ENCODE data around the gene CCDC200.
A peak's percentile ranks its signal among the peaks of the same experiment; 100 is the strongest.
"Not testable (repeated sequence)": the region's sequence is repeated elsewhere in the genome, so short reads cannot be mapped to it uniquely, and the experiment has no call there.

The CCDC200 gene

DNA sequence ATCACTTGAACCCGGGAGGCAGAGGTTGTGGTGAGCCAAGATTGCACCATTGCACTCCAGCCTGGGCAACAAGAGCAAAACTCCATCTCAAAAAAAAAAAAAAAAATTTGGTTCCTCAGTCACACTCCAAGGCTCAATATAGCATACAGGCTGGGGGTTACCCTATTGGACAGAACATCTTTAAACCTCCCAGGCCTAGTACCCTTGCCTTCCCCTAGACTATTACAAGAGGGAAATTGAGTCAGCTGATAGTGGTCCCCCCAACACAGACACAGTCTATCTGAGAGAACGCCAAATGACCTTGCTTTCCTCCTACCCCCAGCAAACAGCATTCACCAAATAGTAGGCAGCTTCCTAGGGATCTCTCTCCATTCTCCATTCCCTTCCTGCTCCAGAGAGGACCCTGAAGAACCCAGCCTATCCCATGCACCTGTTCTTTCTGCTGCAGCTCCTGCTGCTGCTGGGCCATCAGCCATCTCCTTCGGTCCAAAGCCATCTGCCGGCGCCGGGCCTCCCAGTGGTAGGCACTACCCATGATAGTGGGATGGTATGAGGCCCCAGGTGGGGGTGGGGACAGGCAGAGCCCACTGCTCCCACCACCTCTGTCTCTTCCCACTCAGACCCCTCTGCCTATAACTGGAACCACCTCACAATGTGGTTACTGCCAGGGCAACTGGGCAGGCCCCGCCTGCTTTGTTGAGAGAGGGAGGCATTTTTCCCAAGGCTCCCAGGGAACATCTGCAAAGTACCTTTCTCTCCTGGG, at the start of gene CCDC200:
Gene CCDC200 (minus strand): TSS at position 604 of the 763 bp plus-strand sequence. CDS start 69 bp downstream, at position 535.
- not testable (repeated sequence) for DNase-seq (ENCODE audit: low read depth in 3 of 3)

DNA sequence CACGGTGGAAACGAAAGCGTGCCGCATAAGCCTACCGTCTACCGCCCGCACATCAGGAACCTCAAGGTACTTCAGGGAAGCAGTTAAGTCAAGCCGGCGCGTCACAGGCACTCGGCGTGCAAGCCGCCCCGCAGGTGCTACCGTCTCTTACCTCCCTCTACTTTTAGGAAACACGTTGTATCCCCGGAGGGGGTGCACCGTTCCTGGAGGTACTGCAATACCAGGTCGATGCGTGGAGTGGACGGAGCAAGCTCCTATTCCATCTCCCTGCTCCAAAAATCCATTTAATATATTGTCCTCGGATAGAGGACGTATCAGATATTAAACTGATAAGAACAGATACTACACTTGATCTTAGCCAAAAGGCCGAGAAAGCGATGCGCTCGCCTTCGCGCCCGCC, 44.5 kb upstream of the CCDC200 start:
- not testable (repeated sequence) for DNase-seq (ENCODE audit: low read depth in 3 of 3)

DNA sequence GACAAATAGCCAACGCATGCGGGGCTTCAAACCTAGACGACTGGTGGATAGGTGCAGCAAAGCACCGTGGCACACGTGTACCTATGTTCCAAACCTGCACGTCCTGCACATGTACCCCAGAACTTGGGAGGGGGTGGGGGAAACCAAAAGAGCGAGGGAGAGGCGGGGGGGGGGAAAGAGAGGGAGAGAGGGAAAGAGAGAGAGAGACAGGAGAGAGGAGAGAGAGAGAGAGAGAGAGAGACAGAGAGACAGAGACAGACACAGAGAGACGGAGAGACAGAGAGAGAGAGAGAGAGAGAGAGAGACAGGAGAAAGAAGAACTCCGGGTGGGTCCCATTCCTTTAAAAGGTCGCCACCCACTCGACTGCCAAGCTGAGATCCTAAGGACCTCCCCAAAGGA, 44.1 kb upstream of the CCDC200 start:
- DNase-seq (ENCODE audit: low read depth in 3 of 3) = not testable (repeated sequence)

DNA sequence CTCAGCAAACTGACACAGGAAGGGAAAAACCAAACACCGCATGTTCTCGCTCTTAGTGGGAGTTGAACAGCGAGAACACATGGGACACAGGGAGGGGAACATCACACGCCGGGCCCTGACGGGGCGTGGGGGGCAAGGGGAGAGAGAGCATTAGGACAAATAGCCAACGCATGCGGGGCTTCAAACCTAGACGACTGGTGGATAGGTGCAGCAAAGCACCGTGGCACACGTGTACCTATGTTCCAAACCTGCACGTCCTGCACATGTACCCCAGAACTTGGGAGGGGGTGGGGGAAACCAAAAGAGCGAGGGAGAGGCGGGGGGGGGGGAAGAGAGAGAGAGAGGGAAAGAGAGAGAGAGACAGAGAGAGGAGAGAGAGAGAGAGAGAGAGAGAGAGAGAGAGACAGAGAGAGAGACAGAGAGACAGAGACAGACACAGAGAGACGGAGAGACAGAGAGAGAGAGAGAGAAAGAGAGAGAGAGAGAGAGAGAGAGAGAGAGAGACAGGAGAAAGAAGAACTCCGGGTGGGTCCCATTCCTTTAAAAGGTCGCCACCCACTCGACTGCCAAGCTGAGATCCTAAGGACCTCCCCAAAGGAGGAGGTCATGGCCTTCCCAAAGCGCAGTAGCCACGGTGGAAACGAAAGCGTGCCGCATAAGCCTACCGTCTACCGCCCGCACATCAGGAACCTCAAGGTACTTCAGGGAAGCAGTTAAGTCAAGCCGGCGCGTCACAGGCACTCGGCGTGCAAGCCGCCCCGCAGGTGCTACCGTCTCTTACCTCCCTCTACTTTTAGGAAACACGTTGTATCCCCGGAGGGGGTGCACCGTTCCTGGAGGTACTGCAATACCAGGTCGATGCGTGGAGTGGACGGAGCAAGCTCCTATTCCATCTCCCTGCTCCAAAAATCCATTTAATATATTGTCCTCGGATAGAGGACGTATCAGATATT, 42.4 kb upstream of the CCDC200 start:
- not testable (repeated sequence) for DNase-seq (ENCODE audit: low read depth in 3 of 3)

DNA sequence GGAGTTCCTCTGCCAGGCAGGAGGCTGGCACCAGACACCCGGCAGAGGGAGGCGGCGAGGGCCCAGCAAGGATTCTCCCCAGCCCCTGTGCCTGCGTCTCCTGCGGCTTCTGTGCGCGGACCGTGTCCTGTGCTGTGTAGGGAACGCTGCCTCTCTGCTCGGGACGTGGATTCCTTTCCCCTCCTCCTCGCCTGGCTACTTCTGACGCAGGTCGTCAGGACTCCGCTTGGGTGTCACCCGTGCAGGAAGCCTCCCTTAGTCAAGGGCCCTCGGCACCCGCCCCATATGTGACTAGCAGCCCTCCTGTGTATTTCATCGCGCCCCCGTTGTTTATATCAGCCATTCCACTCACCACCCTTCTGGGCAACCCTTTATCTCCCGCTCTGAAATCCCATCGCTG, 18.0 kb upstream of the CCDC200 start:
- DNase-seq (ENCODE audit: low read depth in 3 of 3) = not testable (repeated sequence)

DNA sequence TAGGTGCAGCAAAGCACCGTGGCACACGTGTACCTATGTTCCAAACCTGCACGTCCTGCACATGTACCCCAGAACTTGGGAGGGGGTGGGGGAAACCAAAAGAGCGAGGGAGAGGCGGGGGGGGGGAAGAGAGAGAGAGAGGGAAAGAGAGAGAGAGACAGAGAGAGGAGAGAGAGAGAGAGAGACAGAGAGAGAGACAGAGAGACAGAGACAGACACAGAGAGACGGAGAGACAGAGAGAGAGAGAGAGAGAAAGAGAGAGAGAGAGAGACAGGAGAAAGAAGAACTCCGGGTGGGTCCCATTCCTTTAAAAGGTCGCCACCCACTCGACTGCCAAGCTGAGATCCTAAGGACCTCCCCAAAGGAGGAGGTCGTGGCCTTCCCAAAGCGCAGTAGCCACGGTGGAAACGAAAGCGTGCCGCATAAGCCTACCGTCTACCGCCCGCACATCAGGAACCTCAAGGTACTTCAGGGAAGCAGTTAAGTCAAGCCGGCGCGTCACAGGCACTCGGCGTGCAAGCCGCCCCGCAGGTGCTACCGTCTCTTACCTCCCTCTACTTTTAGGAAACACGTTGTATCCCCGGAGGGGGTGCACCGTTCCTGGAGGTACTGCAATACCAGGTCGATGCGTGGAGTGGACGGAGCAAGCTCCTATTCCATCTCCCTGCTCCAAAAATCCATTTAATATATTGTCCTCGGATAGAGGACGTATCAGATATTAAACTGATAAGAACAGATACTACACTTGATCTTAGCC, 12.4 kb upstream of the CCDC200 start:
- DNase-seq (ENCODE audit: low read depth in 3 of 3) = not testable (repeated sequence)

DNA sequence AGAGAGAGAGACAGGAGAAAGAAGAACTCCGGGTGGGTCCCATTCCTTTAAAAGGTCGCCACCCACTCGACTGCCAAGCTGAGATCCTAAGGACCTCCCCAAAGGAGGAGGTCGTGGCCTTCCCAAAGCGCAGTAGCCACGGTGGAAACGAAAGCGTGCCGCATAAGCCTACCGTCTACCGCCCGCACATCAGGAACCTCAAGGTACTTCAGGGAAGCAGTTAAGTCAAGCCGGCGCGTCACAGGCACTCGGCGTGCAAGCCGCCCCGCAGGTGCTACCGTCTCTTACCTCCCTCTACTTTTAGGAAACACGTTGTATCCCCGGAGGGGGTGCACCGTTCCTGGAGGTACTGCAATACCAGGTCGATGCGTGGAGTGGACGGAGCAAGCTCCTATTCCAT, 11.2 kb upstream of the CCDC200 start:
- not testable (repeated sequence) for DNase-seq (ENCODE audit: low read depth in 3 of 3)

DNA sequence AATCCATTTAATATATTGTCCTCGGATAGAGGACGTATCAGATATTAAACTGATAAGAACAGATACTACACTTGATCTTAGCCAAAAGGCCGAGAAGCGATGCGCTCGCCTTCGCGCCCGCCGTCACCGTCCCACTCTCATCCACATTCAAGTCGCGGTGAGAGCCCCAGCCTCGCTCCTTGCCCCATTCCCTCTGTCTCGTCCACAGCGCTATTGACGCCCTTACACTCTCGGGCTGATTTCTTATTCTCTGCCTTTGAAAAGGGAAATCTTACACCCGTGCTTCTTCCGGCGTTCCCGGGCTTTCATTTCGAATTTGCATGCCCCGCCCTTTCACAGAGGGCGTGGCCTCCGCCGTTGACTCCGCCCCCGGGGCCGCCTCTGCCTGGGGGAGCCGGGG, 5.5 kb upstream of the CCDC200 start, which contains the start of gene RNU2-1:
Gene RNU2-1 (minus strand): TSS at position 101 of the 400 bp plus-strand sequence.
- DNase-seq (ENCODE audit: low read depth in 3 of 3) = not testable (repeated sequence)

DNA sequence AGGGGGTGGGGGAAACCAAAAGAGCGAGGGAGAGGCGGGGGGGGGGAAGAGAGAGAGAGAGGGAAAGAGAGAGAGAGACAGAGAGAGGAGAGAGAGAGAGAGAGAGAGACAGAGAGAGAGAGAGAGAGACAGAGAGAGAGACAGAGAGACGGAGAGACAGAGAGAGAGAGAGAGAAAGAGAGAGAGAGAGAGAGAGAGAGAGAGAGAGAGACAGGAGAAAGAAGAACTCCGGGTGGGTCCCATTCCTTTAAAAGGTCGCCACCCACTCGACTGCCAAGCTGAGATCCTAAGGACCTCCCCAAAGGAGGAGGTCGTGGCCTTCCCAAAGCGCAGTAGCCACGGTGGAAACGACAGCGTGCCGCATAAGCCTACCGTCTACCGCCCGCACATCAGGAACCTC, 4.8 kb upstream of the CCDC200 start:
- not testable (repeated sequence) for DNase-seq (ENCODE audit: low read depth in 3 of 3)

DNA sequence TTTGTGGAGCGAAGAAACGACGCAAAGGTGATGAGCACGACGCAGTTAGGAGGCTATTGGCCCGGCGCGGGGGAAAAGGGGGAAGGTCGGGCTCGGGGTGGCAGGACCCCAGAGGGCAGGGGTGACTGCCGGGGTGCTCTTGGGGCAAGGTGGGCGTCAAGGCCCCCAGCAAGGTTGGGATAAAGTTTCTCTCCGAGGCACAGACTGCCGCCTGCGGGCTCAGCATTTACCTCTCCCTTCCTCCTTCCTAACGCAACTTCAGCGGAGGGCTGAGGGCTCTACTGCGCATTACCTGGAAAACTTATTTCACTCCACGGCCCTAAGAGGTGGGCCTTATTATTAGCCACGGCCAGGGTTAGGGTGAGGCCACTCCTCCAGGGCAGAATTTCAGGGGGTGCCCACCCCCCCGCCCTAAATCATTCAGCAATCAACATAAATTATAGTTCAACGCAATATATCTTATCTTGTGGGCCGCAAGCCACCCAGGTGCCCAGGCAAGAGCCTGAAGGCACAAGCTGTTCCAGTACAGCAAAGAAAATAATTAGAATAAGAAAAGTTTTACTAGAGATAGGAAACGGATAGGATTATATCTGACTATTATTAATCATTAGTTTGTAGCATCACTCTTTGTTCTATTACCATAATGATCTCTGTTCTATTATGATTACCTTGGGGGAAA, 3.7 kb upstream of the CCDC200 start:
- DNase-seq (ENCODE audit: low read depth in 3 of 3) = peak in 1 of 3 experiments; percentile 21

DNA sequence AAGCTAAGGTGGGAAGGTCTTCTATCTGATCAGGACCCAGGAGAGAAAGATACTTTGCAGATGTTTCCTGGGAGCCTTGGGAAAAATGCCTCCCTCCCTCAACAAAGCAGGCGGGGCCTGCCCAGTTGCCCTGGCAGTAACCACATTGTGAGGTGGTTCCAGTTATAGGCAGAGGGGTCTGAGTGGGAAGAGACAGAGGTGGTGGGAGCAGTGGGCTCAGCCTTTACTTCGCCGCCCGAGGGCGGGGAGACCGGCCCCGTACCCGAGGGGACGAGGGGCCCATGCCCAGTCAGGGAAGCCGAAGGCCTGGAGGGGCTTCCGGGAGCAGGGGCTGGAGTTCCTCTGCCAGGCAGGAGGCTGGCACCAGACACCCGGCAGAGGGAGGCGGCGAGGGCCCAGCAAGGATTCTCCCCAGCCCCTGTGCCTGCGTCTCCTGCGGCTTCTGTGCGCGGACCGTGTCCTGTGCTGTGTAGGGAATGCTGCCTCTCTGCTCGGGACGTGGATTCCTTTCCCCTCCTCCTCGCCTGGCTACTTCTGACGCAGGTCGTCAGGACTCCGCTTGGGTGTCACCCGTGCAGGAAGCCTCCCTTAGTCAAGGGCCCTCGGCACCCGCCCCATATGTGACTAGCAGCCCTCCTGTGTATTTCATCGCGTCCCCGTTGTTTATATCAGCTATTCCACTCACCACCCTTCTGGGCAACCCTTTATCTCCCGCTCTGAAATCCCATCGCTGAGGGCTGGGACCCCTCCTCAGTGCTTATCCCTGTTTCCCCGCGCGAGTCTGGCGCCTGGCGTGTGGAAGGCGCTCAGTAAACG, 3.0 kb upstream of the CCDC200 start:
- DNase-seq (ENCODE audit: low read depth in 3 of 3) = not testable (repeated sequence)

DNA sequence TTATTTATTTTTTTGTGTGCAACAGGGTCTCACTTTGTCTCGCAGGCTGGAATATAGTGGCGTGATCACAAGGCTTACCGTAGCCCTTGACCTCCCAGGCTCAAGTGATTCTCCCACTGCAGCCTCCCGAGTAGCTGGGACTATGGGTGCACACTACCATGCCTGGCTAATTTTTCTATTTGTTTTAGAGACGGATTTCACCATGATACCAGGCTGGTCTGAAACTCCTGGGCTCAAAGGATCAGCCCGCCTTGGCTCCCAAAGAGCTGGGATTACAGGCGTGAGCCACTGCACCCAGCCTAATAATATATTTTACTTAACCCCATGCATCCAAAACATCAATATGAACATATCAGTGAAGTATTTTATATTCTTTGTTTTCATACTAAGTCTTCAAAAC, 2.0 kb downstream of the CCDC200 start:
- DNase-seq (ENCODE audit: low read depth in 3 of 3) = no peak

DNA sequence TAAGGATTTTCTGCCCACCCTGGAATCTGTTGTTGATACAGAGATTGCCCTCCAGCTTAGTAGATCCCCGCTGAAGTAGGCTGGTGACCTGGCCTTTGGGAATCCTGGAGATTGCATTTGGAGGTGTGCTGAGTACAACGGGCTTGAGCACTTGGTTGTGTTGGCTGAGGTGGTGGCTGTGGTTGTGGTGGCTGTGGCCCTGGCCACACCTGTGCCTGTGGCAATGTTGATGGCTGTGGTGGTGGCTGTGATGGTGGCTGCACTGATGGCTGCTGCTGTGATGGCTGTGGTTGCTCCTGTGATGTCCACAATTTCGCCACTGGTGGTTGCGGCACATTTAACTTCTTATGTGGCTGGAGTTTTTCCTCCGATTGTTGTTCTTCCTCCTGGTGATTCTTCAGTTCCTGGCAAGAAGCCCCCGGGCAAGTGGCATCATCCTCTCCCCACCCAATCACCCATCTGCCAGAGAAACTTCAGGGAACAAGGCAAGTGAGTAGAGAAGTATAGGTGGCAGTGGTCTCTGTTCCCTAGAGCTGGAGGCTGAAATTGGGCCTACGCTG, 4.2 kb downstream of the CCDC200 start:
- DNase-seq (ENCODE audit: low read depth in 3 of 3) = no peak

DNA sequence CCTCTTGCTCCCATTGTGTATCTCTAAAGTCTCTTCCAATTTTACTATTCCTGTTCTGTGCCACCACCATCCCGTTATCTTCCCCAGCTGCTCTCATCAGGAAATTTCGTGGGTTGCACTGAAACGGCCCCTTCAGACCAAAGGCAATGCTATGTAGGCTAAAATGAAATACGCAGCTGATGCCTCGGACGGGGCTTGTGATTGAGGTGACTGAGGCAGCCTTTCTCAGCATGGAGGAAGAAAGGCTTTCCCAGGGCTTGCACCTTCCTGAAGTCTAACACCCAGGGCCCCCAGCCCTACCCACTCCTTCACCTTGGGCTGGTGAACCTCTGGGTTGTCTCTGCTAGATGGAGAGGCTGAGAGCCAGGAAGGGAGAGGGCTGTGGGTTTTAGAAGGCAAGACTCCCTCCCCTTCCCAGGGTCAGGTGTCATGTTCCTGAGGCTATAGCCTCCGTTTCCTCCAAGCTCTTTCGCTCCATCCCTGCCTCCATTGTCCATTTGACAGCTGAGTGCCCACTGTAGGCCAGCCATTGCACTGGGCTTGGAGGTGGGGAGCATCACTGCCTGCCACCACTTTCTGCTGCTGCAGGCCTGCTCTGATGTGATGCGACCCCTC, 7.8 kb downstream of the CCDC200 start:
- no peak for DNase-seq (ENCODE audit: low read depth in 3 of 3)

DNA sequence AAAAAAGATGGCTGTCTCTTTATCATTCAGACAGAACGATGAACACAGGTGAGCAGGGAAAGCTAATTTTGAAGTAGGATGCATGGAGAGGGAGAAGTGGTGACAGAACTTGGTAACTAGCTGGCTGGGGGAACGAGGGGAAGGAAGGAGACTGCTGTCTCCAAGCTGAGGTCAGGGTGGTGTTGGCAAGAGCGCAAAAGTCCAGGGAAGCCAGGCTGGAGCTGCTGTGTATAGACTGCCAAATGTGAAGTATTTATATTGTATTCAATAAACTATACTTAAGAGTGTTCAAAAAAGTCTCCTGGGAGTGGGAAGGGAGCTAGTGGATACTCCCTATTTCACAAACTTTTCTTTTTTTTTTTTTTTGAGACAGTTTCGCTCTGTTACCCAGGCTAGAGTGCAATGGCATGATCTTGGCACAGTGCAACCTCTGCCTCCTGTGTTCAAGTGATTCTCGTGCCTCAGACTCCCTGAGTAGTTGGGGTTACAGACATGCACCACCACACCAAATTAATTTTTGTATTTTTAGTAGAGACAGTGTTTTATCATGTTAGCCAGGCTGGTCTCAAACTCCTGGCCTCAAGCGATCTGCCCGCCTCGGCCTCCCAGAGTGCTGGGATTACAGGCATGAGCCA, 8.6 kb downstream of the CCDC200 start:
- DNase-seq (ENCODE audit: low read depth in 3 of 3) = no peak

DNA sequence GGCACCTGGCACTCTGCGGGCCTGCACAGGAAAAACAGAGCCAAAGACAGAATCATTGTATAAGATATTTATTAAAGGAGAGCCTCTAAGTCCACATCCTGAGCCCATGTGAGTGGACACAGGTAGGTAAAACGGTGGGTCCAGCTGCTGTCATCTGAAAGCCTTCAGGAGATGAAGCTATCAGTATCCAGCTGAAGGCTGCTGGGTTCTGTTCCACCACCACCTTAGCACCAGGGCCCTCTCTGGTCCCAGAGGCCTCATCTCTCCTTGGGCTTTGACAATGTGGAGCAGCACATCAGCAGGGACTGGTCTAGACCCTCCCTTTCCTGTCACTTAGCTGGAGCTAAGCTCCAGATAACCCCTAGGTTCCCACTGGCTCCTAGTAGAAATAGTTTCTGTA, 9.4 kb downstream of the CCDC200 start:
- no peak for DNase-seq (ENCODE audit: low read depth in 3 of 3)

DNA sequence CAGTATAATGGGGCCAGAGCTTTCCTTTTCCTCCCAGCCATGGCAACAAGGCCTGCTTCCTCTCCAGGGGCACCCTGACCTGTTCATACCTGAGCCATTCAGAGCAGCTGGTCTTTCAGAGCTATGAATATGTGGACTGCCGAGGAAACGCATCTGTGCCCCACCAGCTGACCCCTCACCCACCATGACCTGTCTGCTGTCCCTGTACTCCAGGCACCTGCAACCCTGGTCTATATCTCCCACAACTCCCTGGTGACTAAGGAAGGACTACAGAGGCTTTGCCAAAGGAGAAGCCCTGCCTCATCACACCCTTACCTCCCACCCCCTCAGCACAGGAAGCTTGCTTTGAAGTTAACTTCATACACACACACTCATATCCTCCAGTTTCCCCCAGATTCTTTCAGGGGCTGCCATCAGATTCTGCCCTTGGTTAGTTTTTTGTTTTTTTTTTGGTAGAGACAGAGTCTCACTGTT, 10.8 kb downstream of the CCDC200 start:
- no peak for DNase-seq (ENCODE audit: low read depth in 3 of 3)

DNA sequence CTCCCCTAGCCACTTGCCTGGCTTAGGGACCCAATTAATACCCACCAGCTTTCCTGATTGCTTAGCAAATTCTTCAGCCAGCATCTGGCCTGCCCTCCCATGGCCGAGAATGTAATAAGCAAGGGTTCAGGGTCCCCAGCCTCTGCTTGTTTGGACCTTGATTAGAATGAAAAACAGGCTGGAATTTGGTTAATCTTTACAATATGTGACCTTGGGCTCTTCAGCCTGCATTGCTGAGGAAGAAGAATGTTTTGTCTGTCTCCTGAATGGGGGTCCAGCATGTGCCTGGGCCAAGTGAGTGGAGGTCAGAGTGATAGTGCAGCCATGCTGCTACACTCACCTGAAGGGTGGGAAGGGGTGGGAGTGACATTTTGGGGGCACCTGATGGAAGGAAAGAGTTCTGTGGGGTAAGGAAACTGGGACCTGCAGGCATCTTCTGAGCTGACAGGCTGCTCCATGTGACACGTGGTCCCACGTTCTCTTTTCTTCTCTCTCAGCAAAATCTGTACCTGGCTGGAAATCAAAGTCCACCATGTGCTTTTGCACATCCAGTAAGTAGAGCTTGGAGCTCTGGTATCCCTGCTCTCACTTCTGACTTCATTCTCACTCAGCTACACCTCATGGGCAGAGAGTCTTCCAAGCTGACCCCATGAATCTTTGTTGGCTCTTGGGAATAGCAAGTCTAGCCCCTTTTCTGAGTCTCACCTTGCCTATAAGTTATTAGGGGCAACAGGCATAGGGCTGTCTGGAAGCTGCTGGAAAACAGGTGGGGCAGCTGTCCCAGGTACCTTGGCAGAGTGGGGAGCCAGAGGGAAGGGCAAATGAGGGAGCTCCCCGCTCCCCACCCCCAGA, 11.4 kb downstream of the CCDC200 start:
- no peak for DNase-seq (ENCODE audit: low read depth in 3 of 3)
